OCI-LY7 (cell line): ENCODE measurements around the gene NELL1.

Source experiments
- EZH2phosphoT487 ChIP-seq: fragments of 200-600 bp; sonication (generic); IDR thresholded peaks from 2 replicates; pipeline ENCODE4 v1.6.1; 2018; ENCODE audit warnings: low read depth, borderline replicate concordance, mild to moderate bottlenecking, mixed run types, antibody characterized with exemption, low read length, moderate library complexity, mixed read lengths
- TF ChIP-seq, protein P1 (sequence below): fragments of 200-600 bp; sonication (generic); conservative IDR thresholded peaks from 2 replicates; pipeline ENCODE4 v1.5.1; 2014; ENCODE audit warnings: mild to moderate bottlenecking, antibody characterized with exemption, low read length, moderate library complexity, mixed read lengths

DNA sequence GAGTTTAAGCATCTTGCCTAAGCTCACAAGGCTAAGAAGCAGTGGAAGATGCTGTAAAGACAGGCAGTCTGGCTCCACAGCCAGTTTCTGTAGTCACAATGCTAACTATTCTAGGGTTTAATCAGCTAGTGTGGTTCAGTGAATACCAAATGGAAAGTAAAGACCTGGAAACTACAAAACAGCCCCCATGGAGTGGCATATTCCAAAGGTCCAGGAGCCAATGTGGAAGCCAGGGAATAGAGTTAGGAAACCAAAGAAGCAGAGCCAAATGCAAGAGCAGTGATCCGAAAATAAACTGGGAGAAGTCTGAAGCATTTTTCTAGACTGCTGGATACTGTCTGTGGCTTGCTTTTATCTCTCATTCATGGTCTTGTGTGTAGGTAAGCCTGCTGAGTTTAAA lies 792.3 kb downstream of the NELL1 start:
- TF ChIP-seq, protein P1, sequence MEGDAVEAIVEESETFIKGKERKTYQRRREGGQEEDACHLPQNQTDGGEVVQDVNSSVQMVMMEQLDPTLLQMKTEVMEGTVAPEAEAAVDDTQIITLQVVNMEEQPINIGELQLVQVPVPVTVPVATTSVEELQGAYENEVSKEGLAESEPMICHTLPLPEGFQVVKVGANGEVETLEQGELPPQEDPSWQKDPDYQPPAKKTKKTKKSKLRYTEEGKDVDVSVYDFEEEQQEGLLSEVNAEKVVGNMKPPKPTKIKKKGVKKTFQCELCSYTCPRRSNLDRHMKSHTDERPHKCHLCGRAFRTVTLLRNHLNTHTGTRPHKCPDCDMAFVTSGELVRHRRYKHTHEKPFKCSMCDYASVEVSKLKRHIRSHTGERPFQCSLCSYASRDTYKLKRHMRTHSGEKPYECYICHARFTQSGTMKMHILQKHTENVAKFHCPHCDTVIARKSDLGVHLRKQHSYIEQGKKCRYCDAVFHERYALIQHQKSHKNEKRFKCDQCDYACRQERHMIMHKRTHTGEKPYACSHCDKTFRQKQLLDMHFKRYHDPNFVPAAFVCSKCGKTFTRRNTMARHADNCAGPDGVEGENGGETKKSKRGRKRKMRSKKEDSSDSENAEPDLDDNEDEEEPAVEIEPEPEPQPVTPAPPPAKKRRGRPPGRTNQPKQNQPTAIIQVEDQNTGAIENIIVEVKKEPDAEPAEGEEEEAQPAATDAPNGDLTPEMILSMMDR = no peak
- no peak for TF ChIP-seq EZH2phosphoT487
